Activated B cell treated with CpG ODN at 0.5 μM for 24 hours (primary cell): ENCODE measurements around the gene PLXDC1. TPM values are rescaled to one million over a fixed set of nuclear protein-coding genes. Genes with fewer than 3 reads are reported as not detected.

Experiments
- ATAC-seq: fragments of 200-7000 bp; cut with Tn5 transposase; one replicate; pipeline ENCODE4 v1.10.0; 2021; ENCODE audit warnings: low read depth, mild to moderate bottlenecking, moderate library complexity
- CTCF ChIA-PET: fragments of 350-600 bp; sonication (Branson Sonifier 250); formaldehyde crosslinking; loops from one replicate; lab custom pipeline; 2021; ENCODE audit warnings: antibody characterized with exemption; lab: Charles Lee
- POLR2A ChIA-PET: fragments of 350-600 bp; sonication (Branson Sonifier 250); formaldehyde crosslinking; loops from one replicate; lab custom pipeline; 2021; ENCODE audit warnings: antibody characterized with exemption; lab: Charles Lee
- DNase-seq: peaks from one replicate; pipeline ENCODE4 v3.0.0; 2022
- H3K27ac Mint-ChIP-seq: one replicate; pipeline ENCODE4 v1.8.0; 2020; ENCODE audit warnings: mixed read lengths
- H3K27me3 Mint-ChIP-seq: one replicate; pipeline ENCODE4 v1.8.0; 2021; ENCODE audit warnings: mixed read lengths
- H3K36me3 Mint-ChIP-seq: one replicate; pipeline ENCODE4 v1.8.0; 2021; ENCODE audit warnings: low read depth, mixed read lengths
- H3K4me1 Mint-ChIP-seq: one replicate; pipeline ENCODE4 v1.8.0; 2021; ENCODE audit warnings: mixed read lengths
- H3K4me3 Mint-ChIP-seq: one replicate; pipeline ENCODE4 v1.8.0; 2020; ENCODE audit warnings: mild to moderate bottlenecking, mixed read lengths
- H3K9me3 Mint-ChIP-seq: one replicate; pipeline ENCODE4 v1.8.0; 2020; ENCODE audit warnings: mixed read lengths
- intact Hi-C: fragments of 100-400 bp; cut with micrococcal nuclease; formaldehyde crosslinking; loops from one replicate; pipeline ENCODE4 v1.15.1; 2024
- total RNA-seq: library from RNA; stranded (reverse); gene quantifications from 2 replicates; pipeline ENCODE4 v1.2.3, GENCODE V29; 2022
- TF ChIP-seq, protein P1 (sequence below): fragments of 200-600 bp; IDR thresholded peaks from one replicate; pipeline ENCODE4 v1.8.0; 2022; ENCODE audit warnings: antibody characterized with exemption, mild to moderate bottlenecking

The PLXDC1 gene
- total RNA-seq, 1 donor from 2014 or later, result not detected

DNA sequence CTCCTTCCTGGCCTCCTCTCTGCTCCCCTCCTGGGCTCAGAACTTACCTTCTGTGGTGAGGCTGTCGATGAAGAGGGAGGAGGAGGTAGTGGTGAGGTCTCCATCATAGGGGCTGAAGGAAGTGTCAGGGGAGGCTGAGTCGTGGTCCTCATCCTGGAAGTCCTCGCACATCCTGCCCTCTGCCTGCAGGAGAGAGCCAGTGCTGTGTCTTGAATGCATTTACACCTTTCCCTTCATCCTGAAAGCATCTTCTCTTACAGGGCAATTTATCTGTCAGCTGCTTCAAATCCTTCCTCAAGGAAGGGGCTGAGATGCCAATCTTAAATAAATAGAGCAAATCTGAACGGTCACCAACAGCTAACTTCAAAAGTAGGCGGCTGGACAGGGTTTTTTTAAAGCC lies 73.6 kb downstream of the PLXDC1 start:
- Mint-ChIP-seq H3K36me3 (no peaks in the 10 kb centered on the region), H3K9me3 (no peaks in the 10 kb centered on the region), H3K4me3 (no peak overlapping the region), H3K27me3 (no peaks in the 10 kb centered on the region), H3K27ac (no peak overlapping the region), H3K4me1 (no peaks in the 10 kb centered on the region)
- ChIA-PET POLR2A (no interaction called here), CTCF (interaction anchor here (0.5 kb wide), 1 partner anchor 1981 kb away, joined by 3 read pairs; no protein-coding TSS in a partner anchor)
- TF ChIP-seq, protein P1, sequence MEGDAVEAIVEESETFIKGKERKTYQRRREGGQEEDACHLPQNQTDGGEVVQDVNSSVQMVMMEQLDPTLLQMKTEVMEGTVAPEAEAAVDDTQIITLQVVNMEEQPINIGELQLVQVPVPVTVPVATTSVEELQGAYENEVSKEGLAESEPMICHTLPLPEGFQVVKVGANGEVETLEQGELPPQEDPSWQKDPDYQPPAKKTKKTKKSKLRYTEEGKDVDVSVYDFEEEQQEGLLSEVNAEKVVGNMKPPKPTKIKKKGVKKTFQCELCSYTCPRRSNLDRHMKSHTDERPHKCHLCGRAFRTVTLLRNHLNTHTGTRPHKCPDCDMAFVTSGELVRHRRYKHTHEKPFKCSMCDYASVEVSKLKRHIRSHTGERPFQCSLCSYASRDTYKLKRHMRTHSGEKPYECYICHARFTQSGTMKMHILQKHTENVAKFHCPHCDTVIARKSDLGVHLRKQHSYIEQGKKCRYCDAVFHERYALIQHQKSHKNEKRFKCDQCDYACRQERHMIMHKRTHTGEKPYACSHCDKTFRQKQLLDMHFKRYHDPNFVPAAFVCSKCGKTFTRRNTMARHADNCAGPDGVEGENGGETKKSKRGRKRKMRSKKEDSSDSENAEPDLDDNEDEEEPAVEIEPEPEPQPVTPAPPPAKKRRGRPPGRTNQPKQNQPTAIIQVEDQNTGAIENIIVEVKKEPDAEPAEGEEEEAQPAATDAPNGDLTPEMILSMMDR, result no peak
- intact Hi-C loops, result no loop called here
- ATAC-seq (no peak), DNase-seq (no peak)

DNA sequence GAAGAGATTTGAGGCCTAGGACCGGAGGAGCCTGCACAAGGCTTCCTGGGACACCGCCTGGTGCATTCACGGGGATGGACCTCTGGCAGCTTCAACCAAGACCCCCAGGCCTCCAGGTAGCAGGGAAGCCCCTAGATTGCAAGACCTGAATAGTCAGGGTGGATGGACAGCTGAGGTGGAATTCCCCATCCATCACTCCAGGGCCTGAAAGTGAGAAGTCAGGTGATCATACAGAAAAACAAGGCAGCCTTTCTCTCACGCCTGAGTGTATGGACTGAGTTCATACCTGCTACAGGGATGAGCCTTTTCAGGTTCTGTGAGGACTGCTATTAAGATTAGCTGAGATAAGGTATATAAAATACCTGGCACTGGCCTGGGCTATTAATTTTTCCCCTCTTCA lies 74.2 kb downstream of the PLXDC1 start:
- intact Hi-C loops, result no loop called here
- H3K27me3 Mint-ChIP-seq, result no peaks in the 10 kb centered on the region
- TF ChIP-seq, protein P1, result no peak

DNA sequence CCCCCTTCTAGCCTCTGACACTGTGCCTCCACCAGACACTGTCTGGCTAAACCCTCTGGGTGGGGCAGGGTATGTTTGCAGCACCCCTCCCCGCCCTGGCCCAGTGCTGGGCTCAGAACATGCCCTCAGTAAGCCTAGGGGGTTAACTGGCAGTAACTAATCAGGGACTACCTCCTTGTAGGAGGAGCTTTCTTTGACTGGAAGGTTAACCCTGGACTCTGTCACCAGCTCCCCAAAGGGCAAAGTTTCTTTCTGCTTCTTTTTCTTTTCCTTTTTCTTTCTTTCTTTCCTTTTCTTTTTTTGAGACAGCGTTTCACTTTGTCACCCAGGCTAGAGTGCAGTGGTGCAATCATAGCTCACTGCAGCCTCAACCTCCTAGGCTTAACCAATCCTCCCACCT lies 76.8 kb downstream of the PLXDC1 start:
- Mint-ChIP-seq H3K27me3 (no peaks in the 10 kb centered on the region), H3K9me3 (no peaks in the 10 kb centered on the region), H3K4me3 (no peak overlapping the region), H3K4me1 (no peaks in the 10 kb centered on the region), H3K36me3 (no peaks in the 10 kb centered on the region), H3K27ac (no peak overlapping the region)
- TF ChIP-seq, protein P1, result no peak
- intact Hi-C loops, result no loop called here
- DNase-seq, result no peak
- no peak for ATAC-seq
- CTCF ChIA-PET, result interaction anchor here (1.4 kb wide), 1 partner anchor 14 kb away, joined by 4 read pairs; no protein-coding TSS in a partner anchor
- POLR2A ChIA-PET, result no interaction called here

More for the DNA sequence above, 74.2 kb downstream of the PLXDC1 start:
- no peaks in the 10 kb centered on the region for H3K36me3 Mint-ChIP-seq
- ChIA-PET POLR2A (interaction anchor here (0.5 kb wide), 1 partner anchor 168 kb away, joined by 7 read pairs; no protein-coding TSS in a partner anchor), CTCF (interaction anchor here (0.5 kb wide), 1 partner anchor 1982 kb away, joined by 3 read pairs; no protein-coding TSS in a partner anchor)
- no peak overlapping the region for H3K27ac Mint-ChIP-seq
- H3K4me3 Mint-ChIP-seq, result no peak overlapping the region
- no peaks in the 10 kb centered on the region for H3K9me3 Mint-ChIP-seq
- DNase-seq, result no peak
- H3K4me1 Mint-ChIP-seq, result no peaks in the 10 kb centered on the region
- ATAC-seq, result no peak

DNA sequence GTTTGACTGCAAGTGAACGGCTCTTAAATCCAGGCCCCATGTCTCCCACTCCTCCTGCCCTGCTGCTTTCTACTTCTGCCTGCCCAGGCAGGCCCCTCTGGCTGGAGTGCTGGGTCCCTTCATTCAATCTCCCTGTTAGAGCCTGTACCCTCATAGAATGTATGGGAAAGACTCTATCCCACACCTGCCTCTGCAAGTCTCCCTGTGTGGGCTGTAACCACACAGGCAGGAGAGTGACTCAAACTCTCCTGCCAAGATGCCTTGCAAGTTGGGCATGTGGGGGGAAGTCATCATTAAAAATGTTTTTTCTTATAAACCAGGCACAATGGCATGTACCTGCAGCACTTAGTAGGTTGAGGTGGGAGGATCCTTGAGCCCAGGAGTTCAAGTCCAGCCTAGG lies 77.5 kb downstream of the PLXDC1 start:
- intact Hi-C loops, result no loop called here
- CTCF ChIA-PET, result no interaction called here
- Mint-ChIP-seq H3K4me3 (no peak overlapping the region), H3K36me3 (no peaks in the 10 kb centered on the region), H3K4me1 (no peaks in the 10 kb centered on the region), H3K27ac (no peak overlapping the region), H3K9me3 (no peaks in the 10 kb centered on the region), H3K27me3 (no peaks in the 10 kb centered on the region)
- DNase-seq, result no peak
- TF ChIP-seq, protein P1, result no peak
- POLR2A ChIA-PET, result no interaction called here
- no peak for ATAC-seq

DNA sequence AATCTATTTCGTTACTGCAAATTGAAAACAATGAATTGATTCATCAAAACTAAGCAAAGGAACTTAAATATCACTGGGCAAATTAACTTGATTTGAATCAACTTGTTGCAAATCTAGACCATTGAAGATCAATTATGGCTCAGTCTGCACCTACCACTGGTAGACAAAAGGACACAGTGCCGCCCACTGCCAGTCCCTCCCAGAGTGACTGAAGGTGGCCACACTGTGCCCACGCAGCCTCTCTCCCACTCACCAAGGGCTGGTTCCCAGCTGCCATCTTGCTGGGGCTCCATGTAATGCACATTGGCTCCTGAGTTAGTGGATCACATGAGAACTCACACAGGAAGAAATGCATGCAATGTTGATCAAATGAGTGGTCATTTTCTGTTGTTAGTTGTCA lies 78.1 kb downstream of the PLXDC1 start:
- H3K4me1 Mint-ChIP-seq, result no peaks in the 10 kb centered on the region
- intact Hi-C loops, result no loop called here
- POLR2A ChIA-PET, result no interaction called here

More for the DNA sequence above, 78.1 kb downstream of the PLXDC1 start:
- H3K27me3 Mint-ChIP-seq, result no peaks in the 10 kb centered on the region
- H3K36me3 Mint-ChIP-seq, result no peaks in the 10 kb centered on the region
- no peak overlapping the region for H3K27ac Mint-ChIP-seq
- CTCF ChIA-PET, result no interaction called here
- TF ChIP-seq, protein P1, result no peak
- H3K9me3 Mint-ChIP-seq, result no peaks in the 10 kb centered on the region
- H3K4me3 Mint-ChIP-seq, result no peak overlapping the region
- ATAC-seq, result no peak
- DNase-seq, result no peak
